Spleen (tissue), 13 donors: ENCODE measurements around the gene GAD1. TPM values are rescaled to one million over a fixed set of nuclear protein-coding genes. Genes with fewer than 3 reads are reported as not detected.

Source experiments
- DNase-seq: peaks from one replicate; pipeline ENCODE4 v3.0.0-alpha.2; 2020
- H3K27ac ChIP-seq, 8 donors: fragments of 200-600 bp; sonication (generic) in 7 of 8; 1 replicate in 4 of 8; 2 replicates in 4 of 8; pipeline versions ENCODE4 v1.5.0 to v1.8.0; 2016 to 2021; ENCODE audit warnings: inconsistent platforms in 4 of 8, mild to moderate bottlenecking in 4 of 8, moderate library complexity in 1 of 8
- H3K27me3 ChIP-seq, 7 donors: fragments of 200-600 bp; sonication (generic) in 6 of 7; replicated peaks in 1 of 7; 1 replicate in 4 of 7; 2 replicates in 3 of 7; pipeline versions ENCODE4 v1.5.0 to v1.8.0; 2016 to 2021; ENCODE audit warnings: inconsistent platforms in 3 of 7, mild to moderate bottlenecking in 1 of 7
- H3K36me3 ChIP-seq, 6 donors: fragments of 200-600 bp; sonication (generic) in 5 of 6; 1 replicate in 4 of 6; 2 replicates in 2 of 6; pipeline versions ENCODE4 v1.5.0 to v1.8.0; 2016 to 2021; ENCODE audit warnings: inconsistent platforms in 2 of 6
- H3K4me1 ChIP-seq, 6 donors: fragments of 200-600 bp; sonication (generic) in 5 of 6; 1 replicate in 3 of 6; 2 replicates in 3 of 6; pipeline versions ENCODE4 v1.5.0 to v1.8.0; 2016 to 2021; ENCODE audit warnings: inconsistent platforms in 3 of 6
- H3K4me3 ChIP-seq, 8 donors: fragments of 200-600 bp; sonication (generic) in 7 of 8; 1 replicate in 4 of 8; 2 replicates in 4 of 8; pipeline versions ENCODE4 v1.5.0 to v1.8.0; 2016 to 2021; ENCODE audit warnings: inconsistent platforms in 4 of 8, mild to moderate bottlenecking in 4 of 8, moderate library complexity in 2 of 8
- H3K9me3 ChIP-seq, 8 donors: fragments of 200-600 bp; sonication (generic) in 7 of 8; 1 replicate in 4 of 8; 2 replicates in 4 of 8; pipeline versions ENCODE4 v1.5.0 to v1.8.0; 2016 to 2021; ENCODE audit warnings: inconsistent platforms in 4 of 8
- POLR2A ChIP-seq, 3 donors: fragments of 450-650 bp; IDR thresholded peaks; one replicate each; pipeline ENCODE4 v1.5.1; 2017; ENCODE audit warnings: antibody characterized with exemption in 3 of 3, mild to moderate bottlenecking in 1 of 3
- POLR2AphosphoS5 ChIP-seq, 3 donors: sonication (generic); formaldehyde crosslinking; IDR thresholded peaks; one replicate each; pipeline ENCODE4 v1.5.1; 2017; ENCODE audit warnings: antibody characterized with exemption in 3 of 3
- WGBS, 5 donors: extraction: QIAGEN DNeasy Blood & Tissue Kit in 3 of 5; methylation state at CpG; one replicate each; pipeline versions ENCODE4 v1.1.5 to v1.1.7; 2013 to 2018; 5-methylcytosine and 5-hydroxymethylcytosine counted together
- intact Hi-C: fragments of 100-400 bp; cut with DNase I; formaldehyde crosslinking; loops from one replicate; pipeline ENCODE4 v1.15.0; 2023; ENCODE audit warnings: low total_unique reads
- long read RNA-seq, 2 donors: transcript quantifications; one replicate each; lab custom pipeline, GENCODE V29; 2026
- polyA plus RNA-seq, 3 donors: library from polyadenylated mRNA; stranded (reverse); fragments of 200-250 nt; gene quantifications; one replicate each; pipeline ENCODE4 v1.2.1, GENCODE V29; 2013
- total RNA-seq, 7 donors: library from RNA; depleted of rRNA in 3 of 7; stranded (reverse); fragments of >200 nt in 3 of 7; fragmentation: NEBNext Ultra II Directional in 4 of 7; extraction: Animal tissue kit (Norgen Biotek cat#: 25700) in 4 of 7; gene quantifications; one replicate each; pipeline versions ENCODE4 v1.1.0 to v1.2.1, GENCODE V29; 2016 to 2021
- TF ChIP-seq, protein P1 (sequence below), 11 experiments: fragments of 200-600 bp in 7 of 11; fragments of 450-650 bp in 4 of 11; sonication (generic) in 4 of 11; IDR thresholded peaks in 8 of 11; conservative IDR thresholded peaks in 3 of 11; 1 replicate in 7 of 11; 2 replicates in 4 of 11; pipeline versions ENCODE4 v1.4.0 to v1.8.0; 2016 to 2021; ENCODE audit warnings: antibody characterized with exemption in 11 of 11, inconsistent platforms in 4 of 11, mild to moderate bottlenecking in 1 of 11
- donor health status: healthy with polysubstance abuse.
- donor health status: DM: no; HTN: no; CAD: no; lungs with moderate emphysema.
- donor health status: DM: no; HTN: no; CAD: no.
- donor health status: Bipolar disorder and iron deficiency.
- donor health status: healthy.
- donor health status: DM: no; HTN: no; CAD: no.
- donor health status: DM: yes; HTN: yes; CAD: no.

GAD1 gene
- 1 to 10 TPM in 1 of 7 donors, under 1 TPM in 3, not detected in 3; 0.11 to 1.4 (median 0.45) TPM for total RNA-seq
- polyA plus RNA-seq, result under 1 TPM; 0.08 to 0.16 (median 0.13) TPM
- long read RNA-seq, donor 1, result 0 reads
- long read RNA-seq, donor 2, result 0 reads

DNA sequence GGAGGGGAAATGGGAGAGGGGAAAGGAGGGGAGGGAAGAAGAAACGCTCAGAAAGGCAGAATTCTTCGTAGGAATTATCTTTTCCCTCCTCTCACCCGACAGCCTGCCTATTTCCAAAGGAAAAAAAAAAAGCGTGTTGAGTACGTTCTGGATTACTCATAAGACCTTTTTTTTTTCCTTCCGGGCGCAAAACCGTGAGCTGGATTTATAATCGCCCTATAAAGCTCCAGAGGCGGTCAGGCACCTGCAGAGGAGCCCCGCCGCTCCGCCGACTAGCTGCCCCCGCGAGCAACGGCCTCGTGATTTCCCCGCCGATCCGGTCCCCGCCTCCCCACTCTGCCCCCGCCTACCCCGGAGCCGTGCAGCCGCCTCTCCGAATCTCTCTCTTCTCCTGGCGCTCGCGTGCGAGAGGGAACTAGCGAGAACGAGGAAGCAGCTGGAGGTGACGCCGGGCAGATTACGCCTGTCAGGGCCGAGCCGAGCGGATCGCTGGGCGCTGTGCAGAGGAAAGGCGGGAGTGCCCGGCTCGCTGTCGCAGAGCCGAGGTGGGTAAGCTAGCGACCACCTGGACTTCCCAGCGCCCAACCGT is at the start of gene GAD1:
Gene GAD1 (plus strand): TSS at position 384 of the 589 bp plus-strand sequence. CDS start 1,705 bp downstream, outside the sequence.
- 1 to 2% (median 1%) methylated on average over 36 to 49 of the region's 49 CpGs for WGBS, 5 donors
- H3K27ac ChIP-seq, result no peak within 1 kb of the TSS

DNA sequence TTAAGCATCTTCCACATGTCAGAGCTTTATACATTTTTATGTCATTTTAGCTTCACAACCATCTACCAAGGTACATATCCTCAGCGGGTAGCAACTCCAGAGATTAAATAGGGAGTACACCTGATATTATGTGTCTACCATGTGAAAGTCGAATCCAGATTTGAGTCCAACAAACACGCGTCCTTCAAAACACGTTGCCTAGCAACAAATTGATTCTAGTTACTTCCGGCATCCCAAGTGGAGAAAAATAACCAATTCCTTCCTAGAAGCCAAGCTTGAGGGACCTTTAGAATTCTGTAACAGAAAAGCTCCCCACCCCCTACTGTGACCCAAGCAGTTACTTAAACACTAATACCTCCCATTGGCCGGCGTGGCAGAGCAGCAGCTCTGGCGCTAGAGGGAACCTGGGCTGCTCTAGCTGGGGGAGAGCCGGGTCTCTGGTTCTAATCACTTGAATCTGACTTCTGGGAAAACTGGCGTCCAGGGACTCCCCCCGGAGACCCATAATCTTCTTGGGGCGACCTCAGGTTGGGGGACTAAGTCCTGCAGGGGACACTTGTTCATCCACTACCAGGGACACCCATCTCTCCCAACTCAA is 46.6 kb upstream of the GAD1 start, which contains the start of gene ERICH2:
Gene ERICH2 (plus strand): TSS at position 371 of the 598 bp plus-strand sequence. CDS start 304 bp downstream, outside the sequence.
- Histone ChIP-seq H3K27me3 (peaks cover 0 to 51% (median 8%) of the 10 kb centered on the region in 7 donors), H3K27ac (peak within 1 kb of the TSS in 3 of 8 donors; percentile 18 to 54 (median 47)), H3K9me3 (no peaks in the 10 kb centered on the region), H3K4me1 (peaks cover 0 to 21% (median 16%) of the 10 kb centered on the region in 6 donors), H3K4me3 (peak within 1 kb of the TSS; percentile 50 to 75 (median 58)), H3K36me3 (no peaks in the 10 kb centered on the region)
- no peak for TF ChIP-seq POLR2AphosphoS5 (IDR thresholded peaks at IDR 0.05)
- TF ChIP-seq, protein P1, sequence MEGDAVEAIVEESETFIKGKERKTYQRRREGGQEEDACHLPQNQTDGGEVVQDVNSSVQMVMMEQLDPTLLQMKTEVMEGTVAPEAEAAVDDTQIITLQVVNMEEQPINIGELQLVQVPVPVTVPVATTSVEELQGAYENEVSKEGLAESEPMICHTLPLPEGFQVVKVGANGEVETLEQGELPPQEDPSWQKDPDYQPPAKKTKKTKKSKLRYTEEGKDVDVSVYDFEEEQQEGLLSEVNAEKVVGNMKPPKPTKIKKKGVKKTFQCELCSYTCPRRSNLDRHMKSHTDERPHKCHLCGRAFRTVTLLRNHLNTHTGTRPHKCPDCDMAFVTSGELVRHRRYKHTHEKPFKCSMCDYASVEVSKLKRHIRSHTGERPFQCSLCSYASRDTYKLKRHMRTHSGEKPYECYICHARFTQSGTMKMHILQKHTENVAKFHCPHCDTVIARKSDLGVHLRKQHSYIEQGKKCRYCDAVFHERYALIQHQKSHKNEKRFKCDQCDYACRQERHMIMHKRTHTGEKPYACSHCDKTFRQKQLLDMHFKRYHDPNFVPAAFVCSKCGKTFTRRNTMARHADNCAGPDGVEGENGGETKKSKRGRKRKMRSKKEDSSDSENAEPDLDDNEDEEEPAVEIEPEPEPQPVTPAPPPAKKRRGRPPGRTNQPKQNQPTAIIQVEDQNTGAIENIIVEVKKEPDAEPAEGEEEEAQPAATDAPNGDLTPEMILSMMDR (IDR thresholded peaks at IDR 0.05 in 8 of 11, conservative IDR thresholded peaks at IDR 0.05 in 3 of 11), result peak in 1 of 11 experiments; percentile 15
- 4 to 7% (median 5%) methylated on average over 12 to 13 of the region's 13 CpGs for WGBS, 5 donors
- DNase-seq, result peak; percentile 84
- intact Hi-C loops, result no loop called here

More for the DNA sequence above, at the start of gene GAD1:
- Histone ChIP-seq H3K9me3 (no peaks in the 10 kb centered on the region), H3K4me1 (peaks cover 51 to 85% (median 69%) of the 10 kb centered on the region in 6 donors), H3K27me3 (peaks cover 31 to 98% (median 88%) of the 10 kb centered on the region in 7 donors), H3K4me3 (peak within 1 kb of the TSS; percentile 16 to 72 (median 44)), H3K36me3 (no peaks in the 10 kb centered on the region)
- intact Hi-C loops, result loop anchor here (10.0 kb wide), 3 partner anchors 412 to 582 kb away; no protein-coding TSS in a partner anchor
- TF ChIP-seq POLR2A (IDR thresholded peaks at IDR 0.05), result no peak
- TF ChIP-seq, protein P1 (IDR thresholded peaks at IDR 0.05 in 8 of 11, conservative IDR thresholded peaks at IDR 0.05 in 3 of 11), result no peak
- peak; percentile 14 to 57 (median 48) for TF ChIP-seq POLR2AphosphoS5 (IDR thresholded peaks at IDR 0.05)
- peak; percentile 89 for DNase-seq

DNA sequence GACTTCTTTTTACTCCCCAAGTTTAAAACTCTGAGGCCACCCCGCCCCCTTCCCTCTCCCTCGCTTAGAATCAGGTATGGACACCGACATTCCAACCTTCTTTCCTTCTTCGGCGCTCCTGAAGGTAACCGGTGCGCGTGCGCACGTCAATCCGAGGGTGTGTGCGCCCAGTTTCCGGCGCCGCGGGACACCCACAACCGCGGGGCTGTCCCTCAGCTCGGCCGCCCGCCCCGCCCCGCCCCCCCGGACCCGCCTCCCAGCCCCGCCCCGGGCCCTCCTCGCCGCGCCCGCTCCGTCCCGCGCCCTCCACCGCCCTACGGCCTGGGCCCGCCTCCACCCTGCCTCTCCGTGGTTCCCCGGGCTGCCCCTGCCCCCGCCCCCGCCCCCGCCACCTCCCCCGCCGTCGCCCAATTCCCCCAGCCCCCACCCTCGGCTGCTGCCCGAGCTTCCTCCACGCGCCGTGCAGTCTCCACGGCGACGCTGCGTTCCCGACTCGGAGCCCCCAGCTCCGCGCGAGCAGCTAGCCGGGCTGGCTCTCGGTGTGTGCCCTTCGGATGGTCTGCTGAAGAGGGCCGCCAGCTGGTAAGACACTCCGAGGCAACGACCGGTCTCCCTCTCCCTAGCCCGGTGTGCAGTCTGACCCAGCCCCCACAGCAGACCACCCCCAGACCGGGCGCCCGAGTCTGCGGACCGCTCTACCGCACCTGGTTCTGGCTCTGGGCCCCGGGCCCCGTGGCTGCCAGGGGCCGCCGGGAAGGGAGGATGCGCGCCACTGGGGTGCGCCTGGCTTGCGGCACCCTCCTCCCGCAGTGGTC is 45.9 kb upstream of the GAD1 start:
- TF ChIP-seq, protein P1 (IDR thresholded peaks at IDR 0.05 in 8 of 11, conservative IDR thresholded peaks at IDR 0.05 in 3 of 11), result no peak
- TF ChIP-seq POLR2AphosphoS5 (IDR thresholded peaks at IDR 0.05), result peak in 2 of 3 donors; percentile 22 to 35
- TF ChIP-seq POLR2A (IDR thresholded peaks at IDR 0.05), result no peak
- DNase-seq, result peak; percentile 88
- H3K36me3 ChIP-seq, result no peaks in the 10 kb centered on the region
- H3K27me3 ChIP-seq, result peaks cover 0 to 49% (median 8%) of the 10 kb centered on the region in 7 donors
- peak overlapping the region in 3 of 8 donors; percentile 18 to 54 (median 47) for H3K27ac ChIP-seq
- WGBS, 5 donors, result 0 to 1% (median 1%) methylated on average over 31 to 79 of the region's 82 CpGs
- no peaks in the 10 kb centered on the region for H3K9me3 ChIP-seq
- peaks cover 0 to 21% (median 16%) of the 10 kb centered on the region in 6 donors for H3K4me1 ChIP-seq
- intact Hi-C loops, result no loop called here
- H3K4me3 ChIP-seq, result peak overlapping the region; percentile 50 to 75 (median 58)
